Activated CD4-positive, alpha-beta T cell treated with anti-CD3 and anti-CD28 coated beads, Interleukin-10, Interleukin-2, amounts not matched to agents 100 ng/mL and 50 ng/mL, durations not matched to agents 16 hours and 8 hours (primary cell): ENCODE measurements around the gene RAB11A.

Source experiments
- DNase-seq: peaks from one replicate; pipeline ENCODE4 v3.0.0-alpha.2; 2020

RAB11A gene

DNA sequence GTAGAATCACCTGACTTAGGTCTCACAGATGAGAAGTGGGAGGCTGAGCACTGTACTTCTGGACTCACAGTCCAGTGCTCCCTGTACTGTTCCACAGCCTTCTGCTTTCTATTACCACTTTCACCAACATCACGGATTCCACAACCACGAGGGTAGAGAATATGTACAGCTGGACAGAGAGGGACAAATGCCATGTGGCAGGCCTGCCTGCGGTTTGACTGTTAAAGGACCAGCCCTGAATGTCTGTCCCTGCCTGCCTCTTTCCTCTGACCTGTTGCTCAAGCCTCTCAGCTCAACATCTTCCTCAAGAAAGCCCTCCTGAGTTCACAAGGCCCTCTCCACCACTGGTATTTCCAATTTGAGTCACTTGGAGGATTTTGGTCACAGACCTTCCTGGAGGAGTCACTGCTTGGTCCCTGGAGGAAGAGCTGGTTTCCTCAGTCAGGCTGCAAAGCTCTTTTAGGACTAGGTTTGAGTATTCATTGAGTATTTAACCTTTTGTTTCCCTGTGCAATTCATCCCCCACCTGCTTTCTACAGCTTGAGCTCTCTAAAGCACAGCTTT lies 49.1 kb downstream of the RAB11A start:
- DNase-seq: peak; percentile 64

- no peak for DNase-seq
These were observed 49.7 kb downstream of the RAB11A start for GRCh38 chr15:65918945-65919344.

DNA sequence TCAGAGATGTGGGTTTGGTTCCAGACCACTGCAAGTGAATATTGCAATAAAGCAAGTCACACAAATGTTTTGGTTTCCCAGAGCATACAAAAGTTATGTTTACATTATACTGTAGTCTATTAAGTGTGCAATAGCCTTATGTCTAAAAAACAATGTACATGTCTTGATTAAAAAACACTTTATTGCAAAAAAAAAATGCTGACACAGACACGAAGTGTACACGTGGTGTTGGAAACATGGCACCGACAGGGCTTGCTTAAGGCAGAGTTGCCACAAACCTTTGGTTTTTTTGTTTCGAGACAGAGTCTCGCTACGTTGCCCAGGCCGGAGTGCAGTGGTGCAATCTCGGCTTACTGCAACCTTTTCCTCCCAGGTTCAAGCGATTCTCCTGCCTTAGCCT lies 50.1 kb downstream of the RAB11A start:
- no peak for DNase-seq

DNA sequence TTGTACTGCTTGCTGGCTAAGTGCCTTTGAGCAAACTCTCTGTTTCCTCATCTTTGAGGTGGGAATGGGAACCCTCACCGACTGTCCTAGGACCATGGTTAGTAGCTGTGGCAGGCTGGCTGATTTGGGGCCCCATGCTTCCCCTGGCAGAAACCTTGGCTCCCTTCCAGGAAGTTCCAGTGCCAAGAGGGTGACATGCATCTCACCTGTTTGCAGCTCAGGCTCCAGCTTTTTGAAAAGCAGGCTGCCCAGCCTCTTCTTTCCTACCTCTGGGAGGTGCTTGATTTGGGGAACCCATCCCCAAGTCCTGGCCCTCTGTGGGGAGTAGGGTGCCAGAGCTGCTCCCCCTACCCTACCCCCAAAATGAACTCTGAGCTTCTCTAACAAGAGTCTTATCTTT lies 50.8 kb downstream of the RAB11A start:
- no peak for DNase-seq

DNA sequence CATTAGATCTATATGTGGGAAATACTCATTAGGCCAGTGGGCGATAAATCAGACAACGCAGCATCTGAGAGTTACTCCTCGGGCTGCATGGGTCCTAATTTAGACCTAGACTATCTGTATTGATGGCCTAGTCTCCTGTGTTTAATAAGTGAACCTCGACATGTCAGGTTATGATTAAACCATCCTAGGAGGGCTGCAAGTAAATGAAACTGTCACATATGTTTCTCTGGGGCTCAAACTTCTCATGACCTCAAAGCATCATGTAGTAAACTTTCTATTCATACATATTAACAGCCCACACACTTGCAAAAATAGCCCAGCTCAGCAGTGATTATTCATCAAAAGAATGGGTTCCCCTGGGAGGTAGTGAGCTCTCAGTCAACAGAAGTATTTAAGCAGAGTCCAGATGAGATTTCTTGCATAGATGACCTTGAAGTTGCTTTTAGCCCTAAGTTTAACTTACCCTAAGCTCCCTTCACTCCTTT lies 51.6 kb downstream of the RAB11A start:
- DNase-seq: no peak

DNA sequence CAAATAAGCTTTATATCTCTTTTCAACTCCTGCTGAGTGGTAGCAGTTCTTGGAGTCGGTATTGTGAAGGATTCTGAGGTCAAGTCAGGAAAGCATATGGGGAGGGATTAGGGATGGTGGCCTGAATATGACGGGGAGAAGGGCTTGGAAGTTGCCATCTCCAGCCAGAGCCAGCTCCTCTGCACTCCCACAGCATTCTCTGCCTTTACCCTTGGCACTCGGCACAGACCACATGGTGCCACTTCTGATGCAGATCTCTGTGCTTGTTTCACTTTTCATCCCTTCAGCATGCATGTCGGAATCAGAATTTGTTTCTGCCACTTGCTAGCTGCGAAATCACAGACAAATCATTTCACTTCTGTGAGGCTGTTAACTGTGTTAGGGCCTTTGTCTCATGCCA lies 52.5 kb downstream of the RAB11A start:
- no peak for DNase-seq

GRCh38 chr15:65922621-65923020 lies 53.3 kb downstream of the RAB11A start:
- no peak for DNase-seq

DNA sequence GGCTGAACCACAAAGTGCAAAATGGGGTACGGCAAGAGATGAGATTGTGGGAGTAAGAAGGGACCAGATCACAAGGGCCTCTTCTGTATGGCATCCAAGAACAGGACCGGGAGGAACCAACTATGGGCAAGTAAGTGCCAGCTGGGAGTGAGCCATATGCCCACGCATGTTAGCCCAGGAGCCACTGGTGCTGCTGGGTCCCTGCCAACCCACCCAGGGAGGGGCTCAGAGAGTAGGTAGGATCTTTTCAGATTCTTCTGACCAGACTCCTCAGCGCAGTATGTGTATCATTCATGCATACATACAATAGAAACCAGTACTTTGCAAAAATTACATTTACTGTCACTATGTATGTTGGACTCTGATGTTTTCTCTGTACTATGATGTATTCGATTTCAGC lies 54.0 kb downstream of the RAB11A start:
- DNase-seq: no peak

GRCh38 chr15:65924004-65924403 lies 54.7 kb downstream of the RAB11A start:
- no peak for DNase-seq

GRCh38 chr15:65925338-65925737 lies 56.0 kb downstream of the RAB11A start:
- DNase-seq: no peak

DNA sequence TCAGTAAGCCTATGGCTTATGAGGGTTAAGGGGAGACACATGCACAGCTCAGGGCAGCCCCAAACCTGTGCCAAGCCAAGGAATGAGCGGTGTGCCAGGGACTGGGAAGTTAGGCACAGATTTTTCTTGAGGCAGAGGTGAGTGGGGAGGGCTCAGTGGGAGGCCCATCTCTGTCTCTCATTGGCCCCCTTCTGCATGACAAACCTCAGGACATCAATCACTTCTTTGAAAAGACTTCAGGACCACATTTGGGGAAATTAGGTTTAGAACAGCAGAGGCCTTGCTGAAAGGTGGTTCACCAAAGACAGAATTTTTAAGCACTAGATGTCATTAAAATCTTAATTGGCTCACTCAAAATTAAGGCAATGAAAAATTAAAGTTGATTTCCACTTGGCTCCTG lies 57.2 kb downstream of the RAB11A start:
- DNase-seq: no peak

DNA sequence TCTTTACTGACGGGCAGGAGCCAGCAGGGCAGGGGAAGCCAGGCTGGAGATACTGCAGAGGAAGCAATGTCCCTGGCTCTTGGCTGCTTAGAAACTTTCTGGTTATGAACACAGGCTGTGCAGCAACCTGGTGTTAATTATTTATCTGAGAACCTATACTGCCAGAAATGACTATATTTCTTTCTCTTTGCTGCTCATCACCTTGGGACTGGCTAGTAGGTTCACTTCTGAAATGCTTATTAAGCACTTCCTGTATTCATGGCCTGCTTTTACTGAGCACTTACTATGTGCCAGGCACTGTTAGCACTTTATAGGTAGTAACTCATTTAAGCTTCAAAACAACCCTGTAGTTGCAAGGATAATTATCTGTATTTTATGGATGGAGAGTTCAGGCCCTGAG lies 57.6 kb downstream of the RAB11A start:
- peak; percentile 25 for DNase-seq

GRCh38 chr15:65927545-65927944 lies 58.3 kb downstream of the RAB11A start:
- no peak for DNase-seq

GRCh38 chr15:65929573-65929972 lies 60.3 kb downstream of the RAB11A start:
- no peak for DNase-seq

GRCh38 chr15:65930134-65930533 lies 60.8 kb downstream of the RAB11A start:
- no peak for DNase-seq

- no peak for DNase-seq
These were observed 61.9 kb downstream of the RAB11A start for GRCh38 chr15:65931221-65931620.

DNA sequence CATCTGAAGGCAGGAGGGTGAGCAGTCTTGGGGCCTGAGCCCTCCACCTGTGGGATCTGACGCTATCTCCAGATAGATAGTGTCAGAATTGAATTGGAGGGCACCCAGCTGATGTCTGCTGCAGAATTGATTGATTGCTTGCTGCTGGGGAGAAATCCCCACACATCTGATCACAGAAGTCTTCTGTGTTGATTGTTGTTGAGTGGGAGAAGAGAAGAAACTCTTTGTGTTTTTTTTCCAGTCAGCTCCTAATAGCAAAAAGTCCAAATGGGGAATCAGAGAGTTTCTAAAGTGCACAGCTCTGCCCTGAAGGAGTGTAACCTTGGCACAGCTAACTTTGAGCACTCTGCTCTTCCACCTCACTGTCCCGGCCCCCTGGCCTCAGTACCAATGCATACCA lies 66.1 kb downstream of the RAB11A start:
- DNase-seq: no peak

GRCh38 chr15:65936282-65936681 lies 67.0 kb downstream of the RAB11A start:
- DNase-seq: no peak

GRCh38 chr15:65937054-65937453 lies 67.8 kb downstream of the RAB11A start:
- no peak for DNase-seq

- no peak for DNase-seq
These were observed 68.2 kb downstream of the RAB11A start for GRCh38 chr15:65937476-65937875.

DNA sequence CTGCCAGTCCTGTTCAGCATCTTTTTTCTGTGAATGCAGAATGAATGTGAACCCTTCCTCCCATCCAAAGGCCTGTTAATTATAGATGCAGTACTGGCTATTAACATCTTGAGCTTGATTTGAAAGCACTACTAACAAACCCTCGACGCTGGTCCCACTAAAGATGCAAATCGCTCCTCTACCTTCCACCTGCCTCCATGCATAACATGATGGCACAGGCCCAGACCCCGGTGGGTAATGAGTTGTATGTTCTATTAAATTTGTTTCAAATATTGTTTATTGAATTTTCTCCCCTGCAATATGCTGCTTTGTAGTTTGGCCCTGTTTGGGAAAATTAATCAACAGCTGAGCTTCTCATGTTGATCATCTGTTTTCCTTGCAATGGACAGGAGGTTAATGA lies 69.3 kb downstream of the RAB11A start:
- no peak for DNase-seq

- no peak for DNase-seq
These were observed 70.8 kb downstream of the RAB11A start for GRCh38 chr15:65939901-65940617.

- DNase-seq: no peak
These were observed 71.3 kb downstream of the RAB11A start for GRCh38 chr15:65940618-65940909.
